ENCODE measurements around the gene ACSM3.
"Not testable (repeated sequence)": the region's sequence is repeated elsewhere in the genome, so short reads cannot be mapped to it uniquely, and the experiment has no call there.

ACSM3 gene

GRCh38 chr16:20755238-20755637 lies 8.6 kb upstream of the ACSM3 start:
- TF ChIP-seq CTCF (IDR thresholded peaks at IDR 0.05; ENCODE audit: poor library complexity, severe bottlenecking), result no peak
- H3K4me1 ChIP-seq (ENCODE audit: insufficient read depth, poor library complexity, severe bottlenecking), result no peaks in the 10 kb centered on the region
- peaks cover 7% of the 10 kb centered on the region for H3K27me3 ChIP-seq (ENCODE audit: insufficient read depth, poor library complexity, severe bottlenecking)
- no peaks in the 10 kb centered on the region for H3K36me3 ChIP-seq (ENCODE audit: low read depth)
- ATAC-seq (ENCODE audit: low read depth) (no peak), DNase-seq (ENCODE audit: low spot score) (no peak)
- H3K9me3 ChIP-seq (ENCODE audit: severe bottlenecking), result no peaks in the 10 kb centered on the region
- H3K4me3 ChIP-seq (ENCODE audit: severe bottlenecking), result no peak overlapping the region
- H3K27ac ChIP-seq (ENCODE audit: poor library complexity, severe bottlenecking), result no peak overlapping the region

GRCh38 chr16:20755799-20756198 lies 8.0 kb upstream of the ACSM3 start:
- not testable (repeated sequence) for H3K4me1 ChIP-seq (ENCODE audit: insufficient read depth, poor library complexity, severe bottlenecking); H3K36me3 ChIP-seq (ENCODE audit: low read depth); H3K4me3 ChIP-seq (ENCODE audit: severe bottlenecking); ATAC-seq (ENCODE audit: low read depth); H3K27ac ChIP-seq (ENCODE audit: poor library complexity, severe bottlenecking); DNase-seq (ENCODE audit: low spot score); H3K27me3 ChIP-seq (ENCODE audit: insufficient read depth, poor library complexity, severe bottlenecking); H3K9me3 ChIP-seq (ENCODE audit: severe bottlenecking)

GRCh38 chr16:20760346-20760745 lies 3.5 kb upstream of the ACSM3 start:
- TF ChIP-seq CTCF (IDR thresholded peaks at IDR 0.05; ENCODE audit: poor library complexity, severe bottlenecking), result no peak
- H3K4me3 ChIP-seq (ENCODE audit: severe bottlenecking), result no peak overlapping the region
- H3K36me3 ChIP-seq (ENCODE audit: low read depth), result no peaks in the 10 kb centered on the region
- no peaks in the 10 kb centered on the region for H3K4me1 ChIP-seq (ENCODE audit: insufficient read depth, poor library complexity, severe bottlenecking)
- no peaks in the 10 kb centered on the region for H3K9me3 ChIP-seq (ENCODE audit: severe bottlenecking)
- H3K27ac ChIP-seq (ENCODE audit: poor library complexity, severe bottlenecking), result no peak overlapping the region
- no peaks in the 10 kb centered on the region for H3K27me3 ChIP-seq (ENCODE audit: insufficient read depth, poor library complexity, severe bottlenecking)
- DNase-seq (ENCODE audit: low spot score) (no peak), ATAC-seq (ENCODE audit: low read depth) (no peak)

GRCh38 chr16:20761175-20761574 lies 2.6 kb upstream of the ACSM3 start:
- no peak for DNase-seq (ENCODE audit: low spot score)
- ATAC-seq (ENCODE audit: low read depth), result no peak
- H3K36me3 ChIP-seq (ENCODE audit: low read depth), result no peaks in the 10 kb centered on the region
- no peaks in the 10 kb centered on the region for H3K9me3 ChIP-seq (ENCODE audit: severe bottlenecking)
- H3K27ac ChIP-seq (ENCODE audit: poor library complexity, severe bottlenecking), result no peak overlapping the region
- no peaks in the 10 kb centered on the region for H3K27me3 ChIP-seq (ENCODE audit: insufficient read depth, poor library complexity, severe bottlenecking)
- H3K4me3 ChIP-seq (ENCODE audit: severe bottlenecking), result no peak overlapping the region
- no peaks in the 10 kb centered on the region for H3K4me1 ChIP-seq (ENCODE audit: insufficient read depth, poor library complexity, severe bottlenecking)
- TF ChIP-seq CTCF (IDR thresholded peaks at IDR 0.05; ENCODE audit: poor library complexity, severe bottlenecking), result no peak

- H3K27ac ChIP-seq (ENCODE audit: poor library complexity, severe bottlenecking), result no peak overlapping the region
- no peaks in the 10 kb centered on the region for H3K36me3 ChIP-seq (ENCODE audit: low read depth)
- no peaks in the 10 kb centered on the region for H3K27me3 ChIP-seq (ENCODE audit: insufficient read depth, poor library complexity, severe bottlenecking)
- TF ChIP-seq CTCF (IDR thresholded peaks at IDR 0.05; ENCODE audit: poor library complexity, severe bottlenecking), result no peak
- ATAC-seq (ENCODE audit: low read depth) (no peak), DNase-seq (ENCODE audit: low spot score) (no peak)
- no peak overlapping the region for H3K4me3 ChIP-seq (ENCODE audit: severe bottlenecking)
- H3K9me3 ChIP-seq (ENCODE audit: severe bottlenecking), result no peaks in the 10 kb centered on the region
- H3K4me1 ChIP-seq (ENCODE audit: insufficient read depth, poor library complexity, severe bottlenecking), result no peaks in the 10 kb centered on the region
Observed at GRCh38 chr16:20762404-20763123, 1.2 kb upstream of the ACSM3 start.

GRCh38 chr16:20764448-20764847 lies 634 bp downstream of the ACSM3 start:
- ATAC-seq (ENCODE audit: low read depth); H3K4me3 ChIP-seq (ENCODE audit: severe bottlenecking): not testable (repeated sequence)

More at GRCh38 chr16:20764448-20764847, 634 bp downstream of the ACSM3 start:
- not testable (repeated sequence) for H3K36me3 ChIP-seq (ENCODE audit: low read depth); DNase-seq (ENCODE audit: low spot score); H3K27me3 ChIP-seq (ENCODE audit: insufficient read depth, poor library complexity, severe bottlenecking); H3K4me1 ChIP-seq (ENCODE audit: insufficient read depth, poor library complexity, severe bottlenecking); H3K9me3 ChIP-seq (ENCODE audit: severe bottlenecking); H3K27ac ChIP-seq (ENCODE audit: poor library complexity, severe bottlenecking)
